MCF 10A (cell line): ENCODE results near the gene PDGFRA. TPM values are rescaled to one million over a fixed set of nuclear protein-coding genes. Genes with fewer than 3 reads are reported as not detected.
"Not testable (repeated sequence)": the region's sequence is repeated elsewhere in the genome, so short reads cannot be mapped to it uniquely, and the experiment has no call there.

Source experiments
- BruUV-seq: library from RNA; stranded (reverse); fragments of 400-500 nt; replicated peaks from 2 replicates; lab custom pipeline; 2021; lab: Mats Ljungman, UMichigan
- CTCF ChIA-PET: fragments of 300-600 bp; sonication (Branson Sonifier 250); formaldehyde crosslinking; extraction: SDS; loops from one replicate; lab custom pipeline; 2021; ENCODE audit warnings: antibody characterized with exemption, inconsistent platforms; lab: Yijun Ruan, JAX
- POLR2A ChIA-PET: fragments of 300-600, 350-650 bp; sonication (Branson Sonifier 250); formaldehyde crosslinking; extraction: SDS; loops from one replicate; lab custom pipeline; 2020; ENCODE audit warnings: antibody characterized with exemption, inconsistent platforms; lab: Yijun Ruan, JAX
- DNase-seq: peaks from one replicate; pipeline ENCODE4 v3.0.0-alpha.2; 2018; ENCODE audit not compliant: unreplicated experiment
- H3K27ac Mint-ChIP-seq: one replicate; pipeline ENCODE4 v1.8.0; 2022; ENCODE audit warnings: mild to moderate bottlenecking, low read depth, mixed read lengths; ENCODE audit not compliant: unreplicated experiment
- H3K27me3 Mint-ChIP-seq: one replicate; pipeline ENCODE4 v1.8.0; 2022; ENCODE audit warnings: mixed read lengths; ENCODE audit not compliant: insufficient read depth, unreplicated experiment
- H3K36me3 Mint-ChIP-seq: one replicate; pipeline ENCODE4 v1.8.0; 2022; ENCODE audit warnings: mild to moderate bottlenecking, moderate library complexity, mixed read lengths; ENCODE audit not compliant: insufficient read depth, unreplicated experiment
- H3K4me1 Mint-ChIP-seq: one replicate; pipeline ENCODE4 v1.8.0; 2022; ENCODE audit warnings: mixed read lengths; ENCODE audit not compliant: insufficient read depth, unreplicated experiment
- H3K4me3 Mint-ChIP-seq: one replicate; pipeline ENCODE4 v1.8.0; 2022; ENCODE audit warnings: mild to moderate bottlenecking, moderate library complexity, mixed read lengths; ENCODE audit not compliant: unreplicated experiment
- H3K9me3 Mint-ChIP-seq: one replicate; pipeline ENCODE4 v1.8.0; 2022; ENCODE audit warnings: mixed read lengths; ENCODE audit not compliant: unreplicated experiment
- intact Hi-C: fragments of 100-400 bp; cut with micrococcal nuclease; formaldehyde crosslinking; loops from 2 replicates; pipeline ENCODE4 v1.14.1; 2022
- total RNA-seq: library from RNA; stranded (reverse); gene quantifications from 2 replicates; pipeline ENCODE4 v1.2.3, GENCODE V29; 2022
- TF ChIP-seq, protein P1 (sequence below): fragments of 200-600 bp; IDR thresholded peaks from one replicate; pipeline ENCODE4 v1.8.0; 2022; ENCODE audit warnings: antibody characterized with exemption, mild to moderate bottlenecking; ENCODE audit not compliant: unreplicated experiment

The PDGFRA gene
- total RNA-seq, 1 experiment from 2014 or later = not detected

DNA sequence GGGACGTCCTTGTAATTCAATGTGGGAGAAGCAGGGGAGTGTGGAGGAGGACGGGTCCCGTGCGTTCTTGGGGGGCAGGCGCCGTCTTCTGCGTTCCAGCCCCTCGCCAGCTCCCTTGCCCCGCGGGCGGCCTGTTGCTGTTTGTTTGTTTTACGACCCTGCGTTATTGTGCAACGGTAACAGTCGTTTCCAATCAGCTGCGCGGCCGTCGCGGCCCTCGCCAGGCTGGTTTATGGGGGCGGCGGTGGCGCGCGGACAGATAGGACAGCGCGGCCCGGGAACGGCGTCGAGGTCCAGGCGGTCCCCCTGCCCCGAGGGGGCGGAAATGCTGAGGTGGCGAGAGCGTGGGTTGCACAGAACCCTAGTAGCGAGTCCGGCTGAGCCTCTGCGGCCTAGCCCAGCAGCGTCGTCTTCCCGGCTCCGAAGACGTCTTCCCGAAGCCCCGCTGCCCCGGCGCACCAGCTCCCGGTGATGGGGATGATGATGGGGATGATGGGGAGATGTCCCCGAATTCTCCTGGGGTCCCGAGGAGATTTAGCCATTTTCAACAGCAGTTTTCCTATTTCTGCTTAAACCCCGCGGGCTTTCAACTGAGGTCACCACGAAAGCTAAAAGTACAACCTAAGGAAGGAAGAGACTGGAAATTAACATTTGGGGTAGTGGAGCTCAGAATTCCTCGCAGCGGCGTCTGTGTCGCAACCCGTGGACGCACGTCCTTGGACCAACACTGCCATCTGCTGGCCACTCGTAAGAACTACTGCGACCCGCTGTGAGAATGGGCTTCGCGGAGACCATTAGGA is 4.8 kb downstream of the PDGFRA start:
- ChIA-PET CTCF (interaction anchor here (0.5 to 4.3 kb wide), 98 partner anchors 8 to 1998 kb away, joined by 3 to 101 read pairs (median 4); no protein-coding TSS in a partner anchor), POLR2A (interaction anchor here (0.7 to 1.5 kb wide), 3 partner anchors 1249 to 1964 kb away, joined by 3 to 4 read pairs (median 3); no protein-coding TSS in a partner anchor)
- DNase-seq = peak; percentile 81
- Mint-ChIP-seq H3K4me1 (peaks cover 11% of the 10 kb centered on the region), H3K27me3 (peaks cover 23% of the 10 kb centered on the region), H3K9me3 (no peaks in the 10 kb centered on the region), H3K36me3 (no peaks in the 10 kb centered on the region), H3K27ac (no peak overlapping the region), H3K4me3 (peak overlapping the region; percentile 70)
- intact Hi-C loops = loop anchor here (1.0 to 5.0 kb wide), 10 partner anchors 326 to 2000 kb away; no protein-coding TSS in a partner anchor
- TF ChIP-seq, protein P1, sequence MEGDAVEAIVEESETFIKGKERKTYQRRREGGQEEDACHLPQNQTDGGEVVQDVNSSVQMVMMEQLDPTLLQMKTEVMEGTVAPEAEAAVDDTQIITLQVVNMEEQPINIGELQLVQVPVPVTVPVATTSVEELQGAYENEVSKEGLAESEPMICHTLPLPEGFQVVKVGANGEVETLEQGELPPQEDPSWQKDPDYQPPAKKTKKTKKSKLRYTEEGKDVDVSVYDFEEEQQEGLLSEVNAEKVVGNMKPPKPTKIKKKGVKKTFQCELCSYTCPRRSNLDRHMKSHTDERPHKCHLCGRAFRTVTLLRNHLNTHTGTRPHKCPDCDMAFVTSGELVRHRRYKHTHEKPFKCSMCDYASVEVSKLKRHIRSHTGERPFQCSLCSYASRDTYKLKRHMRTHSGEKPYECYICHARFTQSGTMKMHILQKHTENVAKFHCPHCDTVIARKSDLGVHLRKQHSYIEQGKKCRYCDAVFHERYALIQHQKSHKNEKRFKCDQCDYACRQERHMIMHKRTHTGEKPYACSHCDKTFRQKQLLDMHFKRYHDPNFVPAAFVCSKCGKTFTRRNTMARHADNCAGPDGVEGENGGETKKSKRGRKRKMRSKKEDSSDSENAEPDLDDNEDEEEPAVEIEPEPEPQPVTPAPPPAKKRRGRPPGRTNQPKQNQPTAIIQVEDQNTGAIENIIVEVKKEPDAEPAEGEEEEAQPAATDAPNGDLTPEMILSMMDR = peak; percentile 92
- no TSS peak for BruUV-seq

DNA sequence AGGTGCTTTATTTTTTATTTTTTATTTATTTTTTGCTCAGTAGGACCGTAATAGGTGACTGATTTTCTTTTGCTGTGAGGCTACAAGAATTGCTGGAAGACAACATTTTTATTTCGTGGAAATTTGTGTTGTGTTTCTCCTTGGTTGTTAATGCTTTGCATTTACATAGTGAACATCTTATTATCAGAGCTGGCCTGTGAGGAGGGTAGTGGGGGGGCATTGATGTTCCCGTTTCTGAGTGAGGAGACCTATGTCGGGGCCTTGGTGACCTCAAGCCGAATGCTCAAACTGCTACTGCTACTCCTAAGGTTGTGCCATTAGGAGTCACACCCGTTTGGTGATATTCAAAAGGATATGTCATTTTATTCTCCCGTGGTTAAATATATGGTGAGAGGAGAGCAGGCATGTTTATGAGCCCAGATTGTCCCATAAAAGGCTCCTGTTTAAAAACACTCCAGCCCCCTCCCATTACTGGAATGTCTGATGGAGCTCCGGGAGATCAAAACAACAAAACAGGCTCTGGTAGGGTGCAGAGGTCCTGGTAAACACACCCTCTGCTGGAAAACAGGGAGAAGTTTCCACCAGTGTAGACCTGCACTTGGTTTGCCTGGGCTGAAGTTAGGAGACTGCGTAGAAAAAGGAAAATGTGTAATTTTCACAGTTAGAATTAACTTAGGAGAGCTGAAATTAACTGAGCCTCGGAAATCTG is 5.6 kb downstream of the PDGFRA start:
- ChIA-PET CTCF (interaction anchor here (0.5 to 4.3 kb wide), 75 partner anchors 8 to 1999 kb away, joined by 3 to 101 read pairs (median 4); no protein-coding TSS in a partner anchor), POLR2A (interaction anchor here (0.6 kb wide), 1 partner anchor 1451 kb away, joined by 3 read pairs; no protein-coding TSS in a partner anchor)
- peaks cover 5% of the 10 kb centered on the region for H3K4me1 Mint-ChIP-seq
- H3K36me3 Mint-ChIP-seq = no peaks in the 10 kb centered on the region
- H3K27ac Mint-ChIP-seq = no peak overlapping the region
- intact Hi-C loops = loop anchor here (1.0 to 5.0 kb wide), 8 partner anchors 528 to 2000 kb away; no protein-coding TSS in a partner anchor
- no peaks in the 10 kb centered on the region for H3K9me3 Mint-ChIP-seq
- BruUV-seq = no TSS peak
- peak overlapping the region; percentile 70 for H3K4me3 Mint-ChIP-seq
- H3K27me3 Mint-ChIP-seq = peaks cover 15% of the 10 kb centered on the region
- TF ChIP-seq, protein P1 = no peak
- DNase-seq = no peak

DNA sequence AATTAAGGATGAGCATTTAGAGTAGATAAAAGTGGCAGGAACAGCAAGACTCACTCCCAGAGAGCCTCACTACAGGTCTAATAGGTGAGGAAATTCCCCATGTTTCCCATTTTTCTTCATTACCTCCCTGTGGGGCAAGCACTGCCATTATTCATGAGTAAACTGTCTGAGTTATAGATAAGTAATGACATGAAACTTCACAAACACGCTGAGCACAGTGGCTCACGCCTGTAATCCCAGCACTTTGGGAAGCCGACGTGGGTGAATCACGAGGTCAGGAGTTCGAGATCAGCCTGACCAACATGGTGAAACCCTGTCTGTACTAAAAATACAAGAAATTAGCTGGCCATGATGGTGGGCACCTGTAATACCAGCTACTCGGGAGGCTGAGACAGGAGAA is 7.2 kb downstream of the PDGFRA start:
- POLR2A ChIA-PET, H3K36me3 Mint-ChIP-seq, H3K4me1 Mint-ChIP-seq: not testable (repeated sequence)

DNA sequence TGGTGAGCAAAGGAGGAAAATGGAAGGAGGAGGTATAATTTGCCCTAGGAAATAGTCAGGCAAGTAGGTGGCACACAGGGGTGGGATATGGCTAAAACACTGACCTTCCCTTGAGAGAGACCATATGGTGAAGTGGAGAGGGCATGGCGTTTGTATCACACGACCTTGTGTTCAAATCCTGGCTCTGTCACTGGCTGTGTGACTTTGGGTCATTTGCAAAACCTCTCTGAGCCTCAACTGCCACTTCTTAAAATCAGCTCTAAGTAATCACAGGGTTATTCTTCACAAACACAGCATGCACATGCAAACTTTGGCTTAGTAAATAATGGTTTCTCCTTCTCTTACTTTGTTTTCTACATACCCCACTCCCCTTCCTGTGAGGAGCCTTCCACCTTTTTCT is 8.7 kb downstream of the PDGFRA start:
- BruUV-seq = no TSS peak
- TF ChIP-seq, protein P1 = no peak
- DNase-seq = no peak
- H3K4me1 Mint-ChIP-seq = peaks cover 5% of the 10 kb centered on the region
- no peak overlapping the region for H3K27ac Mint-ChIP-seq
- intact Hi-C loops = no loop called here
- ChIA-PET POLR2A (no interaction called here), CTCF (interaction anchor here (1.5 kb wide), 1 partner anchor 329 kb away, joined by 5 read pairs; no protein-coding TSS in a partner anchor)
- no peaks in the 10 kb centered on the region for H3K36me3 Mint-ChIP-seq
- no peaks in the 10 kb centered on the region for H3K27me3 Mint-ChIP-seq
- no peak overlapping the region for H3K4me3 Mint-ChIP-seq
- H3K9me3 Mint-ChIP-seq = peaks cover 14% of the 10 kb centered on the region

More for the DNA sequence above, 7.2 kb downstream of the PDGFRA start:
- peaks cover 14% of the 10 kb centered on the region for H3K9me3 Mint-ChIP-seq
- H3K27ac Mint-ChIP-seq, H3K4me3 Mint-ChIP-seq, BruUV-seq, DNase-seq, intact Hi-C loops, H3K27me3 Mint-ChIP-seq: not testable (repeated sequence)
- CTCF ChIA-PET = interaction anchor here (0.6 to 1.6 kb wide), 9 partner anchors 23 to 1692 kb away, joined by 3 to 5 read pairs (median 3); no protein-coding TSS in a partner anchor
